ENCODE data around the gene UBLCP1.
A peak's percentile ranks its signal among the peaks of the same experiment; 100 is the strongest.

UBLCP1 gene

DNA sequence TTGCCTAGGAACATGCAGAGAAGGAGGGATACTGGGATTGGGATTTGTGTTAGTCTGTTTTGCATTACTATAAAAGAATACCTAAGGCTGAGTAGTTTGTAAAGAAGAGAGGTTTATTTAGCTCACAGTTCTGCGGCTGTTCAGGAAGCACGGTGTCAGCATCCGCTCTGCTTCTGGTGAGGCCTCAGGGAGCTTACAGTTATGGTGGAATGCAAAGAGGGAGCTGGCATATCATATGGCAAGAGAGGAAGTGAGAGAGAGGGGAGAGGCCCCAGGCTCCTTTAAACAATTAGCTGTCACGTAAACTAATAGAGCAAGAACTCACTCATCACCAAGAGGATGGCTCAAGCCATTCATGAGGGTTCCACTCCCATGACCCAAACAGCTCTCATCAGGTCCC lies 40.2 kb downstream of the UBLCP1 start:
- DNase-seq (ENCODE audit: low read depth, low spot score) = no peak
- no peak overlapping the region for H3K4me3 ChIP-seq (ENCODE audit: low read length)

- no peak overlapping the region for H3K4me3 ChIP-seq (ENCODE audit: low read length)
- no peak for DNase-seq (ENCODE audit: low read depth, low spot score)
These were observed 42.0 kb downstream of the UBLCP1 start for GRCh38 chr5:159304961-159305595.

DNA sequence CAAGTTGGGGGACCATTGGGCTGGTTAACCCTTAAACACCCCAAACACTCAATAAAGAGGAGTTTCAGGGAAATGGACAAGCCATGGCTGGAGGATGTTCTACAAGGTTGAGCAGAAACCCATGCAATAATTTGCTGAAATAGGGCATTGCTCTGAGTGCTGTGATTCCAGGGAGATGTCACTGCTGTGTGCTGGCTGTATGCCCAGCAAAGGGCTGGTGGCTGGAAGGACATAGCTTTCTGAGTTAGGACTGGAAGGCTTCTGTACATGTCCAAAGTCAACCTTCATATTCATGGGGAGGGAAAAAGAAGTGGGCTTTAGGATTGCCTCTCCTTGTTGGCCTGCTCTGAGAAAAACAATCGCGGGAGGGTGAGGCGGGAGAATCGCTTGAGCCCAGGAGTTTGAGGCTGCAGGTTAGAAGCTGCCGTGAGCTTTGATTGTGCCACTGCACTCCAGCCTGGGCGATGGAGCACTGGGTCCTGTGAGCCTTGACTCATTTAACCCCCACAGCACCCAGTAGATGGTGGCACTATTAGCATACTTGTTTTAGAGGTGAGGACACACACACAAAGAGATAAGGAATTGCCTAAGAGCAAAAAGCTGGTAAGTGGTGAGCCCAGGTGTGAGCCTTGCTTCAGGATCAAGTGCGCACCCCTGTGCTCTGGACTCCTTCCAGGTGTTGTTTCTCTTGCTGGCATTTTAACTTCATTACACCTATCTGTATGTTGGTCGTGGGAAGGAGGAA lies 46.8 kb downstream of the UBLCP1 start:
- no peak for DNase-seq (ENCODE audit: low read depth, low spot score)
- H3K4me3 ChIP-seq (ENCODE audit: low read length) = no peak overlapping the region

- DNase-seq (ENCODE audit: low read depth, low spot score) = no peak
- H3K4me3 ChIP-seq (ENCODE audit: low read length) = no peak overlapping the region
These were observed 47.4 kb downstream of the UBLCP1 start for GRCh38 chr5:159310511-159310910.

DNA sequence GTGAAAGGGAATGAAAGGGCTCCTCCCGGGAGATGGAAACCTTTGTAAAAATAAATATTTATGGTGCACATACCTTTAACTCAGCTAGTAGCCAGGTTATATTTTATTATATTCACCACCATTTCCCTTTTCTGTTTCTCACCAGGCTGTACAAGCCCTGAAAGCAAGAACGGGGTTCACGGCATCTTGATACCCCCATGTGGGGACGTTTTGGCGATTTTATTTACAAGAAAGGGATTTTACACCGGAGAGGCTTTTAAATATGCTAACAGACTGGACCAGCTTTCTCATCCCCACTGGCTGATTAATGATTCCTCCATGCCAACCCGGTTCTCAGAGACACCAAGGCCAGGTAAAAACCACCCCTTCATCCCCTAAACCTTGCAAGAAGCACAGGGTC lies 48.0 kb downstream of the UBLCP1 start:
- DNase-seq (ENCODE audit: low read depth, low spot score) = no peak
- no peak overlapping the region for H3K4me3 ChIP-seq (ENCODE audit: low read length)

DNA sequence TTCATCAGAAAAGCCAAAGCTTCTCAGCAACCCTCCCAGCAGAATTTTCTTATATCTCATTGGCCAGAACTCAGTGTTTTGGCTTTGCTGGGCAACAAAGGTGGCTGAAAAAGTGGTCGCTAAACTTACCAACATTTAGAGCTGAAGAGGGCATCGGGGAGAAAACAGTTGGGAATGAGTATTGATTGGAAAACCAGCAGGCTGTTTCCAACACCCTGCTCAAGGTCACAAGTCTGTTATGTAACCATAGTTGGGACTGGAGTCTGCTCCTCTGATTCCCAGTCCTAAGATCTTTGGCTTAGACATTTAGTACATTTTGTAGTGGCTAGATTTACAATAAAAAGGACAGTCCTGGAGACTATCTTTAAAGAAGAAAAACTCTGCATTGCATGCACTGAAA lies 50.1 kb downstream of the UBLCP1 start:
- DNase-seq (ENCODE audit: low read depth, low spot score) = no peak
- no peak overlapping the region for H3K4me3 ChIP-seq (ENCODE audit: low read length)

DNA sequence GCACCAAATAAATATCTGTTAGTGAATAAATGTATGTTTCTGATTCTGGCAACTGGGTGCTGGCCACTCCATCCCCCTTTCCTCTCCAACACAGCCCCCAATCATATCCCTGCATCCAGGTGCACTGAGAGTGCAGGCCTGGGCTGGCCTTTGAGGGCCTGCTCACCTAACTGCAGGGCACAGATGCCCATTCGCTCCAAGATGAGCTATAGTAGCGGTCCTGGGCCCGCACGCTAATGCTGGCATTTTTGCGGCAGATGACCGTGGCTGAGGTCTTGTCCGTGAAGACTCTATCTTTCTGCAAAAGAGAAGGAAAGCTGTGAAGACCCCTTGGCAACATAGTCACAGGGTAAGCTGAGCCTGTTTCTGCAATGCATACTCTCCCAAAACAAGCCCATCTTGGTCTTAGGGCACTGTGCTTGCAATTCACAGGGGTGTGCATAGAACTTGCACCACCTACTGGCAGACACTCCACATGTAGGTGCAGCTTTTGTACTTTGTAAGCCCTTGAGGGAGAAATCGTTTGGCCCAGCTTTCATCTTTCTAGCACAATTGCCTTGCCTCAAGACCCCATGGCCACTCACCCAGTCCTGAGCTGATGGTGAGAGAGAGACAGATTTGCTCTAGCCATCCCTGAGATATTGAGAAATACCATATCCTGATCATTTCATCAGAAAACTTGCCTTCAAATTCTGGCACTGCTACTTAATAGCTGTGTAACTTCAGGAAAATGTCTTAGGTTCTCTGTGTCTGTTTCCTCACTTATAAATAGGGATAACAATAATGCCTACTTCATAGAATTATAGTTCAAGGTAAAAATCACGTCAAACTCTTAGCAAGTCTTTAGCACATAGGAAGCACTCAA lies 53.7 kb downstream of the UBLCP1 start:
- H3K4me3 ChIP-seq (ENCODE audit: low read length) = no peak overlapping the region

DNA sequence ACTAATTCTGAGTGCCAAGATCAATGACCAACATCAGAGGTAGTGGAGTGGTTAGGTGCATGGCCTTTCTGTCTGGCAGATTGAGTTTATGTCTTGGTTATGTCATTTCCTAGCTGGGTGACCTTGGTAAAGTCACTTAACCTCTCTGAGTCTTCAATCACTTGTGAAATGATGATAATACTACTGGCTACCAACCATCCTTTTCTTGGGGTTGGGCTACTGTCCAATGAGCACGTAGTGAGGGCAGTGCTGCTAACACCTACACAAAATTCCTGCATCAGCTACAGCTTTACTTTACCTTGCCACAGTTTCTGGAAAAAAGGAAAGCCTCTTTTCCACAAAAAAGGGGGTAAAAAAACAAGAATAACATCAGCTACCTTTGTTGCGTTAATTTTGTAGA lies 54.8 kb downstream of the UBLCP1 start:
- H3K4me3 ChIP-seq (ENCODE audit: low read length) = no peak overlapping the region
- DNase-seq (ENCODE audit: low read depth, low spot score) = no peak

More for the DNA sequence above, 53.7 kb downstream of the UBLCP1 start:
- peak; percentile 54 for DNase-seq (ENCODE audit: low read depth, low spot score)

DNA sequence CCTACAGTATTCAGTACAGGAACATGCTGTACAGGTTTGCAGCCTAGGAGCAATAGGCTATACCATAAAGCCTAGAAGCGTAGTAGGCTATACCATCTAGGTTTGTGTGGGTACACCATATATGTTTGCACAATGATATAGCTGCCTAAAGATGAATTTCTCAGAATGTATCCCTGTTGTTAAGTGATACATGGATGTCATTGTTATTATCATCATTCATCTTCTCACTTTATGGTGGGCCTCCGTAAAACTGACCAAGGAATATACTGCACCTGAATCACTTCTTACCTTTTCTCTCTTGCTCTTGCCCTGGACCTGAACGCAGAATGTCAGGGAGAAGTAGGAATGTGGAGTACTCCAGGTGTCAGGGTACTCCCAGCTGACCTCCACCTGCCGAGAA lies 55.4 kb downstream of the UBLCP1 start:
- H3K4me3 ChIP-seq (ENCODE audit: low read length) = no peak overlapping the region
- DNase-seq (ENCODE audit: low read depth, low spot score) = no peak

GRCh38 chr5:159319363-159319762 lies 56.3 kb downstream of the UBLCP1 start:
- no peak overlapping the region for H3K4me3 ChIP-seq (ENCODE audit: low read length)
- no peak for DNase-seq (ENCODE audit: low read depth, low spot score)

- H3K4me3 ChIP-seq (ENCODE audit: low read length) = no peak overlapping the region
- no peak for DNase-seq (ENCODE audit: low read depth, low spot score)
These were observed 56.7 kb downstream of the UBLCP1 start for GRCh38 chr5:159319832-159320231.

DNA sequence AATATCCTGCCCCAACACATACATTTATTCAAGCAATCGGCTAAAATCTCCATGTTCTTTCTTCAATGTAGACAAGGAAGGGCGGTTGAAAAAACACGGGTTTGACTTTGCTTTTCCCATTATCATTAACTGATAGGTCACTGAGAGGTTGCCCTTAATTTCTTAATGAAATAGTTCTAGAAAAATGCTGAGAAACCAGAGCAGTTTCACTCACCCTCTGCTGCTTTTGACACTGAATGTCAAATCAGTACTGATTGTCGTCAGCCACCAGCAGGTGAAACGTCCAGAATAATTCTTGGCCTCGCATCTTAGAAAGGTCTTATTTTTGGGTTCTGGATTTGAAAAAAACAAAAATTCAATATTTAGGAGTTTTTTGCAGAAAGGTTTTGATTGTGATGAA lies 59.1 kb downstream of the UBLCP1 start:
- no peak for DNase-seq (ENCODE audit: low read depth, low spot score)
- no peak overlapping the region for H3K4me3 ChIP-seq (ENCODE audit: low read length)

GRCh38 chr5:159324102-159324755 lies 61.1 kb downstream of the UBLCP1 start:
- DNase-seq (ENCODE audit: low read depth, low spot score) = no peak
- H3K4me3 ChIP-seq (ENCODE audit: low read length) = no peak overlapping the region

DNA sequence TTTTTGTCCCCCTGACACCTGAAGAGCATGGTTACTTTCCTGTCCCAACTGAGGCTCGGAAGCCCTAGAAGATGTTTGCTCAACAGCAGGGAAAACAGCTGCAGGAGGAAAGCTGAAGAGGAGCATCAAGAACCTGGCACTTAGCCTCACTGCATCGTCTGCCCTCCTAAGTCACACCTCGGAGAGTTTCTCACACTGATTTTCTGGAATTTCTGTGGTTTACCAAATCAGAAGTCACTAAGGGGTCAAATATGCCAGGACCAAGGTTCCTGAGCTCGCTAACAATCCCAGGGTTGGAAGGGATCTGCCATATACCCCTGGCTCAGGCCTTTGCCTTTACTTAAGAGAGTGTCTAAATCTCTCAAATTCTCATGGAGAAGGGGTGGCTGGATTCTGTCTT lies 61.9 kb downstream of the UBLCP1 start:
- DNase-seq (ENCODE audit: low read depth, low spot score) = no peak
- no peak overlapping the region for H3K4me3 ChIP-seq (ENCODE audit: low read length)

- no peak for DNase-seq (ENCODE audit: low read depth, low spot score)
- H3K4me3 ChIP-seq (ENCODE audit: low read length) = peak within 1 kb of the TSS; percentile 41
These were observed 67.2 kb downstream of the UBLCP1 start, which contains the start of gene IL12B for GRCh38 chr5:159330131-159330800. Gene IL12B (minus strand): TSS chr5:159330487. CDS start chr5:159326782, 3,705 bp downstream.

DNA sequence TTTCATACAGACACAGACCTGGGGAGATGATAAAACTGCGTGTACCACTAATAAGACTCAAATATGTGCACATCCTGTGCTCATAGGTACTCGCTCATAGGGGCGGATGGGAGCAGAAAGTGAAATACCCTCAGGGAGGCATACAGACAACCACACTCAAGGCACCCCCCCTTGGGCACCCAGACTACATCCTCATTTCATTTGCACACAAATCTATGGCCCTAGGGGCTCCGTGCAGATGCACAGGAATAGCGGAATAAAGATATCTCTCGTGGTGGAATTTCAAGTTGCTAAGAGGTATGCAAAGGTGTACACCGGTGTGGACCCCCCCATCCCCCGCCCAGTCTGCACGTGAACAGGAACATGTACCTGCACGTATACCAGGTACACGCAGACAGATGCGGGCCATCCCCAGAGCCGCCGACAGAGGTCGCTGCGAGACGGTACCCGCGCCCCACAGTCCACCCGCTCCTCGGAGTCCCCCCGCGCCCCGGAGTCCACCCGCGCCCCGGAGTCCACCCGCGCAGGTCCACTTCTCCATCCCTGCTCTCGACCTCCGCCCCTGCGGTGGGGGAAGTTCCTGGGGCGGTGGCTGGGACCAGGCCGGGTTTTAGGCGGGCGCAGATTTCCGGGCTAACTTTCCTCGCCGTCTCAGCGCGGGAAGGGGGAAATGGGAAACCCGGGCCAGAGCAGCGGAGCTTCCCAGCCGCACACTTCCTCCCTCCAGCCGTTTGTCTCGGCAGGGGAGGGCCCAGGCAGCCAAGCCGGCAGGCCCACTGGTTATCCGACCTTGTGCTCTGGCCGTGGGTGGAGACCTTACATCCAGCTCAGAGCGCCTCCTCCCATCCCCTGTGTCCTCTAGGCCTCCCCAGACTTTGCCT lies 68.2 kb downstream of the UBLCP1 start:
- no peak for DNase-seq (ENCODE audit: low read depth, low spot score)

DNA sequence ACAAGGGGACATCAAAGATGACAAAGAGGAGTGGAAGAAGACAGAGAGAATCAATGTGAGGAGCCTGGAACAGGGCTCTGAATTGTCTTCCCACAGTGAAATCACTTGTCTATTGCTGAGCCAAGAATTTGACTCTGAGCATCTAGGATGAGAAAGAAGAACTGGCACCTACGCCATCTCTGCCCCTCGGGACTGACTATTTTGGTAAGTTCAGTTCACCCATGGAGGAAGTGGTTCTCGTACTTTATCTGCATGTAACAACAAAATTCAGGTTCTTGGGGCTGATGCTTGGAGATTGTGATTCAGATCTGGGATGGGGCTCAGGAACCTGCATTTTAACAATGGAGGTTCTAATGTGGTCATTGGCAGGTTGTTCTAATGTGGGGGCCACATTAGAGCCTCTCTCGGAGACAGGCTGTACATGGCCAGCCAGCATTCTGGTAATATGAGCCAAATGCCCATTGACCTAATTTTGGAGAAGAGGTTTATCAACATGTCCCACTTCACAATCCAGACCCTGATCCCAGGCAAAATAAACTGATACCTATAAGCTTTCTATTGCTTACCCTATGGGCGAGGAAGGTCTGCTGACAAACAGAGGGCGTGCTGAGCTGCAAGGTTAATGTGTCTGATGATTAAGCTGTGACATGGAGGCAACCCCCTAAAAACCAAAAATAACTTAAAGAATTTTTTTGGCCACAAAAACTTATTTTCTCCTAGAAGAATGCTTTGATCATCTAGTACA lies 69.9 kb downstream of the UBLCP1 start:
- no peak overlapping the region for H3K4me3 ChIP-seq (ENCODE audit: low read length)
- DNase-seq (ENCODE audit: low read depth, low spot score) = no peak

More for the DNA sequence above, 68.2 kb downstream of the UBLCP1 start:
- peak overlapping the region; percentile 41 for H3K4me3 ChIP-seq (ENCODE audit: low read length)

Data from Jurkat, Clone E6-1 (cell line).